ENCODE measurements around the gene RCOR3.
"Not testable (repeated sequence)": the region's sequence is repeated elsewhere in the genome, so short reads cannot be mapped to it uniquely, and the experiment has no call there.

The RCOR3 gene

DNA sequence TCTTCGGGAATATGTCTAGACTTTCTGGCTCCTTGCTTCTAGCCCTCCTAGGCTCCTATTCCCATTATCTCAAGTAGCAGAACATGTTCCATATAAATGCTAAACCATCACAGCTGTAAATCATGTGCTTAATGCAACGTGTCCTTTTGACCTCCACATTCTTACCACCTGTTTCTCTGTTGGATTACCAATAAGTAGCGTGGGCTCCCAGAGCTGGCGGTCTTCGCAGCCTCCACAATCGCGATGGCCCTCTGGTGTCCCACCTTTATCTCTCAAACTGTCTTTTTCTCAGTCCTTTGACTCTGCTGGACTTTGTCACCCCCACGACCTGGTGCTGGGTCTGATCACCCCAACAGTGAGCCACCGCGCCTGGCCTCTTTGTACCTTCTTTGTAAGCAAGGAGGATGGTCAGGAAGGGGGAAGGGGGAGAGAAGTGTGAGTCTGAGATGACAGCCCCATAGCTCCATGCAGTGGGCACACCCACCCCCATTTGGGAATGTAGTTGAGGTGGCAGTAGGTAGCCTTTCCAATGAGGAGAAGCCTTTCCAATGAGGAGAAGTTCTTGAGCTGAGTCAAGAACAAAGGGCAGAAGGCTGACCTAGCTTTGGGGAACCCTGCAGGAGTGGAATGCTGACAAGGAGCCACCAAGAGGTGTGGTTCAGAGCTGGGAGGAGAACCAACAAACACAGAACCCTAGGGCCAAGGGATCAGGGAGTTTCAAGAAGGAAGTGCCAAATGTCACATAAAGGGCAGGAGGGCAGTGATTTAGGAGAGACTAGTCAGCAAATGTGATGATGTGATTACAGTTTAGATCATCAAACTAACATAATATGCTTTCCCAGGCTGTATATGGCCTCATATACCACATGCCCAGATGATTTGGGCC lies 81.7 kb downstream of the RCOR3 start:
- DNase-seq (ENCODE audit: low read depth, low spot score): no peak

DNA sequence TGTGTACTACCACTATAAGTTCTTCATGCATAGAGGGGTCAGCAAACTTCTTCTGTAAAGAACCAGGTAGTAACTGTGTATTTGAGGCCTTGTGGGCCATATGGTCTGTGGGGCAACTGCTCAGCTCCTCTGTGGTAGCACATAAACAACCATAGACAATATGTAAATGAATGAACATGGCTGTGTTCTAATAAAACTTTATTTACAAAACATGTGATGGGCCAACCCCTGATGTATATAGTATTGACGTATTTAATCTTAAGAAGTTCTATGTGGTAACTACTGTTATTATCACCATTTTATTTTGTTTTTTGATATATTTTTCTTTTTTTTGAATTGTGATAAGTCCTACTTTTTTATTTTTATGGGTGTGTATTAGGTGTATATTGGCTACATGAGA lies 82.8 kb downstream of the RCOR3 start:
- DNase-seq (ENCODE audit: low read depth, low spot score): no peak

- DNase-seq (ENCODE audit: low read depth, low spot score): no peak
These were observed 84.4 kb downstream of the RCOR3 start for GRCh38 chr1:211343607-211344006.

- no peak for DNase-seq (ENCODE audit: low read depth, low spot score)
These were observed 85.0 kb downstream of the RCOR3 start for GRCh38 chr1:211344152-211344618.

DNA sequence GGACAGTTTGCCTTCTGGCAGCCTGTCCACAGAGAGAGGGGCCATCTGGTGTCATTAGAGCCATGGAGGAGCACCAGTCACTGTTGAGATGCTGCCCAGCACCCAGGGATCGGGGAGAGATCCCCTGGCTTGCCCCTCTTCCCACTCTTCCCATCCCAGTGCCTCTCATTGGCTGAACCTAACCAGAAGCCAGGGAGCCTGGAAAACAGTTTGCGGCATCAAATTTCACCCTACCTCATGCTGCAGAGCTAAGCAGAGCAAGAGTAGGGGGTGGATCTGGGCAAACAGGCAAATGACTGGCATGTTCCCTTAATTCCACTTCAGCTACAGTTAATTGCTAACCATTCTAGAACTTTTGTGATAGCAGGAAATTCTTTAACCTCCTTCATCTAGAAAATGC lies 86.6 kb downstream of the RCOR3 start:
- DNase-seq (ENCODE audit: low read depth, low spot score): peak; percentile 72

DNA sequence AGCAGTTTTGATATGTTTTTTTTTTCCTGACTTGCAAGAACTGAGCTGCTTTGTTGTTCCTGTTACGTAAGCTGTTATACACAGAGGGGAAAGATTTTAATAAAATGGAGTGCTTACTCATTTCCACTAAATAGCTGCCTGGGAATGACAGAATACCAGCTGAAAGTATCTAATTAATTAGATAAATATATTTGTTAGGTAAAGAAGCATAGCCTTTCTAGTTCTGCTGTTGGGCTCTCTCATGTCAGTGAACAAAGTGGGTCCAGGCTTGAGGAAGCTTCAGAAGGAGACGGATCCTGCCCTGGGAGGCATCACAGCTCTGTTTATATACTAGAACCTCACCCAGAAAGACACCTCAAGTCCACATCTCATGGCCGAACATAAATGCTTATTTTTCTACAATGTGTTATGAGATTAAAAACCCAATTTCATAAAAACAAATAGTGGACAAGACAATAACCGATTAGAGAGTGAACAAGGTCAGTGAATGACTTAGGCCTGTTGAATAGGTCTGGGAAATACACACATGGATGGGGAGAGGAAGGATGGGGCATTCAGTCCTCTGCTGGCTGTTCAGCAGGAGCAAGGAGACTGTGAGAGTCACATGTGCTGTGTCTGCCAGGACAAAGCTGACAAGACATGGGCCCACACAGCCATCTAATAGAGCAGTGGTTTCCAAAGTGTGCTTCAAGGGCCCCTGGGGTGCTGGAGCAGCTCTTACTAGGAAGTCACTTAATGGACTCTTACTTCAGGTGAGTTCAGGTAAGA lies 88.1 kb downstream of the RCOR3 start:
- no peak for DNase-seq (ENCODE audit: low read depth, low spot score)

GRCh38 chr1:211348547-211348946 lies 89.4 kb downstream of the RCOR3 start:
- DNase-seq (ENCODE audit: low read depth, low spot score): no peak

- DNase-seq (ENCODE audit: low read depth, low spot score): no peak
These were observed 90.6 kb downstream of the RCOR3 start for GRCh38 chr1:211349741-211350140.

- DNase-seq (ENCODE audit: low read depth, low spot score): not testable (repeated sequence)
These were observed 92.9 kb downstream of the RCOR3 start for GRCh38 chr1:211352055-211352454.

DNA sequence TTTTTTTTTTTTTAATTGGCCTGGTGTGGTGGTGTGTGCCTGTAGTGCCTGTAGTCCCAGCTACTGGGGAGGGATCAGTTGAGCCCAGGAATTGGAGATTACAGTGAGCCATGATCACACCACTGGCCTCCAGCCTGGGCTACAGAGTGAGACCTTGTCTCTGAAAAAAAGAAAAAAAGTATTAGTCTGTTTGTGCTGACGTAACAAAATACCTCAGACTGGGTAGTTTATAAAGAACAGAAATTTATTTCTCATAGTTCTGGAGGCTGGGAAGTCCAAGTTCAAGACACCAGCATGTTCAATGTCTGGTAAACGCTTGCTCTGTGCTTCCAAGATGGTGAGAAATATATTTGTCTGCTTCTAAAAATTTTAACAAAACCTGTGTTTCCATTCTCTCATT lies 93.3 kb downstream of the RCOR3 start:
- no peak for DNase-seq (ENCODE audit: low read depth, low spot score)

DNA sequence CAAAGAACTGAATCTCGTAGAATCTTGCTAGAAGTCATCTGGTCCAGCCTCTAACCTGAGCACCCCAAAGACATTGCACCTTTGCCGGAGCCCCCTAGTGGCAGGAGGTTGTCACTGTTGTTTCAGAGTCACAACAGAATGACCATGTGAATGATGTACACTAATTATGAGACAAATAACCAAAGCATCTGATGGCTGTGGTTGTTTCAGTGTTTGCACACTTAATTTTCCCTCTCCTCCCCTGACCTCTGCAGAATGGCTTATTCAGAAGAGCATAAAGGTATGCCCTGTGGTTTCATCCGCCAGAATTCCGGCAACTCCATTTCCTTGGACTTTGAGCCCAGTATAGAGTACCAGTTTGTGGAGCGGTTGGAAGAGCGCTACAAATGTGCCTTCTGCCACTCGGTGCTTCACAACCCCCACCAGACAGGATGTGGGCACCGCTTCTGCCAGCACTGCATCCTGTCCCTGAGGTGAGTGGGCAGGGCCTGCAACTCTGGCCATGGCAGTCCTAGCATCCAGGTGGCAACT lies 93.9 kb downstream of the RCOR3 start:
- DNase-seq (ENCODE audit: low read depth, low spot score): peak; percentile 27

- no peak for DNase-seq (ENCODE audit: low read depth, low spot score)
These were observed 94.5 kb downstream of the RCOR3 start for GRCh38 chr1:211353562-211354212.

GRCh38 chr1:211355873-211356272 lies 96.7 kb downstream of the RCOR3 start:
- no peak for DNase-seq (ENCODE audit: low read depth, low spot score)

DNA sequence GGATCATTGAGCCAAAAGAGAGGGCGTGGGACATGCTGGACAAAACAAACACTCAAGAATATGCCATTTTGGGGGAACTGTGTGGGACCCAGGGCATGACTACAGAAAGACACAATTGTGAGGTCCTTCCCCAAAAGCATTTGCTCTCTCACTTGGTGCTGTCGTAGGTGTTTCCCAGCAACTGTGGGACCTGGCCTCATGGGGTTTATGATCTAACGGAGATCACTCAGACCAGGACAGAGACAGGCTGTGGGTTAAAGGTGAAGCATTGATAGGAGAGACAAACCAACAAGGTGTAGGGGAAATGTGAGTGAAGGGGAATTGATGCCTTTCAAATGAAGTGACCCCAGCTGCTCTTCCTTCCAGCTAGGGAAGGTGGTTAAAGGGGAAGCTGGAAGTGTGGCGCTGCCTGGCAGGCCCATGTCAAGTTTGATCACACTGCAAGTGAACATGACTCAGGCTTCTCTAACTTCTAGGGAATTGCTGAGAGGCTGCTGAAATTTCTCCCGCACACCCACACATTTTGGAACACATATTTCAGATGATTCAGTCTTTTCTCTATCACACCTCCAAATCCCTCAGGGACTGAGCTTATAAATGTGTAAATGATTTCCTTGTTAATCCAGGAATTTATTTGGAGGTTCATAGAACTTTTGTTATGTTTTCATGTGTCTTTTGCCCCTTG lies 97.7 kb downstream of the RCOR3 start:
- DNase-seq (ENCODE audit: low read depth, low spot score): no peak

- no peak for DNase-seq (ENCODE audit: low read depth, low spot score)
These were observed 99.5 kb downstream of the RCOR3 start for GRCh38 chr1:211358685-211359084.

- no peak for DNase-seq (ENCODE audit: low read depth, low spot score)
These were observed 100.7 kb downstream of the RCOR3 start for GRCh38 chr1:211359876-211360275.

DNA sequence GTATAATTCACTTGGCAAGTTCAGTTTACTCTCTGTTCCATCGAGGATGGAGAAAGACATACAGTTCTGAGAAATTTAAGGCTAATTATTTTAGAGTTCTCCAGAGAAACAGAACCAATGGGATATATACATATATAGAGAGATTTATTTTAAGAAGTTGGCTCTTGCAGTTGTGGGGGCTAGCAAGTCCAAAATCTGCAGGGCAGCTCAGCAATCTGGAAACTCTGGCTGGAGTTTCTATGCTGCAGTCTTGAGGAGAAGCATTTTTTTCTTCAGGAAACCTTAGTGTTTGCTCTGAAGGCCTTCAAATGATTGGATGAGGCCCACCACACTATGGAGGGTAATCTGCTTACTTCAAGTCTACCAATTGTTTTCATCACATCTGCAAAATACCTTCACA lies 102.0 kb downstream of the RCOR3 start:
- DNase-seq (ENCODE audit: low read depth, low spot score): no peak

Data from ELF-1 (cell line).